GDM1 (cell line): Measurements from ENCODE around the gene TMEM255B.

Source experiments
- DNase-seq: peaks from one replicate; lab custom pipeline; 2025; lab: John Stamatoyannopoulos, UW

The TMEM255B gene

DNA sequence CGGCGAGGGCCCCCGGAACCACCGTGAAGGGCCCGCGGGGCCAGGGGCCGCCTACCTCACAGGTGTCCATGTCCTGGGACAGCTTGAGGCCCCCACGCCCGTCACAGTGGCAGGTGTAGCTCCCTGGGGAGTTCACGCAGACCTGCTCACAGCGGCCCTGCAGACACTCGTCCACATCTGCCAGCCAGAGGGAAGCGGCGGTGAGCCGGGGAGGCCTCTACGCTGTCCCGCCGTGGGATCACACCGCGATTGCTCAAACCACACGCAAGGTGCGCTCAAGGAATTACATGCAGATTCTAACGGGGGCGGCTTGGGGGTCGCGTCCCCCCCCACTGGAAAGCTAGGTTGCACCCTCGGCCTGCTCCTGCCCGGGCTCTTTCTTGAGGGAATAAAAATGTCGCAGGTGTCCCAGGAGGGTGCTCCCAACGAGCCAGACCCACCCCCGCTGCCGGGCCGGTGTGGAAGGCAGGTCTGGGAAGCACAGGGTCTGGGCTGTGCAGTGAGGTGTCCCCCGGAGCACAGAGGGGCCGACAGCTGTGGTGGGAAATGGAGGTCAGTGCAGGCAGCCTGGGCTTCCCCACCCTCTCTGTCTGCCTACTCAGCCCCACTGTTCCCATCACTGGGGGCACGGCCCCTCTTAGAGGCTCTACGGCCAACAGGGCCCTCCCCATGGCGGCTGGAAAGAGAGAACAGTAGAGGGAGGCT is 75.6 kb downstream of the TMEM255B start:
- DNase-seq, result no peak

DNA sequence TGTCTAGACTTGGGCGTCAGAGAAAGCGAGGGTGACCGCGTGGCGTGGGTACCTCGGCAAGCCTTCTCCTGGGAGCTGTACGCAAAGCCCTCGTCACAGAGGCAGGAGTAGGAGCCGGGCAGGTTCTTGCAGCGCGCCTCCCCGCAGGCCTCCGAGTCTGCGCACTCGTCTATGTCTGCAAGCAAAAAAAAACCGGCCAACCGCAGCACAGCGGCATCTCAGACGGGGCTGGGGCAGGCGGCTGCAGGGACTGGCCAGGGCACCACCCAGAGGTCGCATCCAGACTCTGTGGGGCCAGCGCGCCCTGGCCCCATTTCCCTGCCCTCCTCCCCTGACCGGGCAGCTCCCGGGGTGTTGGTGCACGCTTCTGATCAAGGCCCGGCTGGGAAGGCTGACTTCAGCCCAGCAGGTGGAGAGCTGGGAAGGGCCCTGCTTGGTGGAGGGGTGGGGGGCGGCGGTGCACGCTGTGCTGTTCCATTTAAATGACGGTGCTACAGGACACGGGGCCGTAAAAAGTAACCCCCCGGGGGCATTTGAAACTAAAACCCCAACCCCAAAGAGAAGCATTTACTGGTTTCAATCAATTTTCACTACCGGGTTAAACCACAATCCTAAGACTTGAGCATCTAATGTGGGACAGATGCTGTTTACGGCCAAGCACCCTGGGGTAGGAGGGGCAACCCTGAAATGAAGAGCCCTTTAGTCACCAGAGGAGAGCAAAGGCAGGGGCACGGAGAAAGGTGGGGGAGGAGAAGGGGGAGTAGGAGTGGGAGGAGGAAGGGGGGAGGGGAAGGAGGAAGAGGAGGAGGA is 76.6 kb downstream of the TMEM255B start:
- DNase-seq, result no peak

DNA sequence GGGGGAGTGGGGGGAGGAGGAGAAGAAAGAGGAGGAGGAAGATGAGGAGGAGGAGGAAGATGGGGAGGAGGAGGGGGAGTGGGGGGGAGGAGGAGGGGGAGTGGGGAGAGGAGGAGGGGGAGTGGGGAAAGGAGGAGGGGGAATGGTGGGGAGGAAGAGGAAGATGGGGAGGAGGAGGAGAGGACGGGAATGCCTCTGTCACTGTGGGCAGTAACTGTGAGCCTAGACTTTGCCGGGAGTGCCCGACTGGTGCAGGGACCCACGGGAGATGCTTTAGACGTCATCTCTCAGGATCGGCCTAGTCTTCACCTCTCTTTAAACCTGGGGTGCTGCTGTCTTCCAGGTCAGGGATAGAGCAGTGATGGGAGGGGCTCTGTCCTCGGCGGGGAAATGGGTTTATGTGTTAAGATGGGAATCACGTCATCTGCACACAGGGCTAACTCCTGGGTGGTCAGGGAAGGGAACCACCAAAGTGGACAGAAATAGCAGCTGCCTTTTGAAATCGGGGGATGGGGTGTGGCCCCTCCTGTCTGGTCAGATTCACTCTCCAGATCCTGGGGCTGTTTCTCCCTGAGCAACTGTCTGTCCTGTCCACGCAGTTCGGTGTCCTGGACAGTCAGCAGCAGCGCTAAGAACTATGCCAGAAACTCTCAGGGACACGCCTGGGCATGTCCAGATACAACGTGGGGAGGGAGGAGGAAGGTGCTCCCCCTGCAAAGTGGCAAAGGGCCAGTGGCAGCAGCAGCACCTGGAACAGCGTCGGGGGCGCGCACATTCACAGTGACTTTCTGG is 77.9 kb downstream of the TMEM255B start:
- DNase-seq, result peak; percentile 25

DNA sequence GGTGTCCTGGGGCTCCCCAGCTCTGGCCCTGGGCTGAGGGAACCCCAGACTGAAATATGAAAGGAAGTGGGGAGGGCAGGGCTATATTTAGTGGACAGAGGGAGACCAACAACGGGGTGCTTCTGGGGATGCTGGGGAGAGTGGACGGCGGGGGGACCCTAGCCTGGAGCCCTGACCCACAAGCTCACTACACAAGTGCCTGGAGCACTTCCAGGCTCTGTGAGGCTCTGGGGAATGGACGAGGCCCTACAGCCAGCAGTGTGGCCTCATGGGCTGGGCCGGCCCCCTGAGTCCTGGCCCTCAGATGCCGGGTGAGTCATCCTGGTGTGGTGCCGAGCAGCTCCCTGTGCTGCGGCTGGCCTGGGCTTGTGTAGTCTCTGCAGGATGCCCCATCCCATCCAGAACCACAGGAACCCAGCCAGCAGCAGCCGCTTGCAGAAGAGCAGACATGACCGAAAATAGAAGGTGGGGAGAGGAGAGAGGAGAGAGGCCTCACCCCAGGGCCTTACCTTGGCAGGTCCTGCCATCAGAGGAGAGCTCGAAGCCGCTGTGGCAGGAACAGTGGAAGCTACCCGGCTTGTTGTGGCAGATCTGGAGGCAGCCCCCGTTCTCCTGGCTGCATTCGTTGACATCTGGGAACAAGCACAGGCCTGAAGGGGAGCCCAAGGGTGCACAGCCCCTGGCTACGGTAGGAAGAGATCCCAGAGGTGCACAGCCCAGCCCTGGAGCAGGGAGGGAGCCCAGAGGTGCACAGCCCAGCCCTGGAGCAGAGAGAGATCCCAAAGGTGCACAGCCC is 78.7 kb downstream of the TMEM255B start:
- DNase-seq, result no peak

DNA sequence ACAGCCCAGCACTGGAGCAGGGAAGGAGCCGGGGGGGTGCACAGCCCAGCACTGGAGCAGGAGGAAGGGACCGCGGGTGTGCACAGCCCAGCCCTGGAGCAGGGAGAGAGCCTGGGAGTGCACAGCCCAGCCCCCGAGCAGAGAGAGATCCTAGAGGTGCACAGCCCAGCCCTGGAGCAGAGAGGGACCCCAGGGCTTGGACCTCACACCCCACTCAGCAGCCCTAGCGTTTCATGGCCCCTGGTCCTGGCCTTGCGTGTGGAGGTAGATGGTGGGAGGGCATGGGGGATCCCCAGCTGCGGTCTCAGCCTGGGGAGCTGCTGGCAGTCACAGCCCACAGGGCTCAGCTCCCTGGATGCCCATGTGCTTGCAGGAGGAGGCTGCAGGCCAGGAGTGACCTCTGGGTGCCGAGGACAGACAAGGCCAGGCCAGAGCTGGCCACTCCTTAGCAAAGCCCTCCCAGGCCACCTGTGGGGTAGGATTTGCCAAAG is 79.7 kb downstream of the TMEM255B start:
- DNase-seq, result no peak

DNA sequence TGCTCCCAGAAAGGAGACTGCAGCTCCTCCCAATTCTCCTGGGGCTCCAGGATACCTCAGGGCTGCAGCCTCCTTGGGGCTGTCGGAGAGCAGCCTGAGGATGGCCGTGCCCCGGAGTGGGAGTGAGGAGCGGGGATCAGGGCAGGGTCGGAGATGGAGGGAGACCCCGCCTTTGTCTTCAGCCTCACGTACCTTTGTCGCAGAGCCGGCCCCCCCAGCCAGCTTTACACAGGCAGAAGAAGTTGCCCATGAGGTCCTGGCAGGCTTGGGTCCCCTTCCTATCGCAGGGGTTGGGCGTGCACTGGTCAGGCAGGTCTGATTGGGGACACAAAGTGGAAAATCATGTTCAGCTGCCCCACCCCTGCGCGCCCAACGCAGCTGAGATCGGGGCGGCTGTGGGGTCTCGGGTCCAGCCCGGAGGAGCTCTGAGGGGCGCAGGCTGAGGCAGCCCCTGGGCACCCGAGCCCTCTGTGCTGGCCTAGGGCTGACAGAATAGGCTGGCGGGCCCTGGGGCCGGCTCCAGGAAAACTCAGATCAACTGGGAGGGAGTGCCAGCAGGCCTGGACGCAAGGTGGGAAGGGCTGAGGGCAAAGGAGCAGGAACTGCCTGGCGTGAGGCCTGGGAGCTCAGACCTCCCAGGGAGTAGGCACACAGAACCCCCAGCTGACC is 80.6 kb downstream of the TMEM255B start:
- no peak for DNase-seq

DNA sequence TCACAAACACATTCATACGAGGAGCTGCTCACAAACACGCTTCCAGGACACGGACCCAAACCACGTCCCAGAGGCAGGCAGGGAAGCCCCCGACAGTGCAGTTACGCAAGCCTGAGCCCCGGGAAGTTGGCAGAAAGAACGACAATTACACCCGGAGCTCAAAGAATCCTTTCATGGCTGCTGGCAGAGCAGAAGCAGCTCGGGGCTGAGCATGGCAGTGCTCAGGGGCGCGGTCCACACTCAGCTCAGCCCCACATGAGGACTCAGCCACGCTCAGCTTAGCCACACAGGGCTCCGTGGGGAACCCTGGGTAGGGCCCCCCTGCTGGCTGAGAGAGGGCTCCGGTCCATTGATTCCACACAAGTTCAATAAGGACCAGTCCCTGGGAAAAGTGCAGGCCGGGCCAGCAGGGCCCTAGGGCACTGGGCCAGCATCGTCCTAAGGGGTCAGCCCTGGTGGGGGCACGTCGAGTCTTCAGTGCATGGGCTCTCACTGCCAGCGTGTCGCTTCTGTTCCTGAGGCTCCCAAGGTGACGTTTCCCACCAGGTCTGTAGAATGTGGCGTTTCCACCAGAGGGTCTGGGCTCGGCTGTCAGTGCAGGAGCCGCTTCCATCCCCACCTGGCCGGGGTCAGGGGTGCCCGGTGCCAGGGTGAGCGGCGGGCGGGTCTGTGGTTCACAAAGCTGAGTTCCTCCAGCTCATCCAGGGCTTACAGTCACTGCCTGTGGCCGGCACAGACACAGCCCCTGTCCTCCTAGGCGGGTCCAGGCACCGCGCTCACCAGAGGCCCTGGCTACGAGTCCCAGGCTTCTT is 81.7 kb downstream of the TMEM255B start:
- no peak for DNase-seq

DNA sequence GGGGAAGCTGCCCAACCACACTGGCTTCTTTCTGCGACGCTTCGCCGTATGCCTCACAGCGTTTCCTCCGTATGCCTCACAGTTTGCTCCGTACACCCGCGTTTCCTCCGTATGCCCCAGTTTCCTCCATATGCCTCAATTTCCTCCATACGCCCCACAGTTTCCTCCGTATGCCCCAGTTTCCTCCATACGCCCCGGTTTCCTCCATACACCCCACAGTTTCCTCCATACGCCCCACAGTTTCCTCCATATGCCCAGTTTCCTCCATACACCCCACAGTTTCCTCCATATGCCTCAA is 82.3 kb downstream of the TMEM255B start:
- no peak for DNase-seq

DNA sequence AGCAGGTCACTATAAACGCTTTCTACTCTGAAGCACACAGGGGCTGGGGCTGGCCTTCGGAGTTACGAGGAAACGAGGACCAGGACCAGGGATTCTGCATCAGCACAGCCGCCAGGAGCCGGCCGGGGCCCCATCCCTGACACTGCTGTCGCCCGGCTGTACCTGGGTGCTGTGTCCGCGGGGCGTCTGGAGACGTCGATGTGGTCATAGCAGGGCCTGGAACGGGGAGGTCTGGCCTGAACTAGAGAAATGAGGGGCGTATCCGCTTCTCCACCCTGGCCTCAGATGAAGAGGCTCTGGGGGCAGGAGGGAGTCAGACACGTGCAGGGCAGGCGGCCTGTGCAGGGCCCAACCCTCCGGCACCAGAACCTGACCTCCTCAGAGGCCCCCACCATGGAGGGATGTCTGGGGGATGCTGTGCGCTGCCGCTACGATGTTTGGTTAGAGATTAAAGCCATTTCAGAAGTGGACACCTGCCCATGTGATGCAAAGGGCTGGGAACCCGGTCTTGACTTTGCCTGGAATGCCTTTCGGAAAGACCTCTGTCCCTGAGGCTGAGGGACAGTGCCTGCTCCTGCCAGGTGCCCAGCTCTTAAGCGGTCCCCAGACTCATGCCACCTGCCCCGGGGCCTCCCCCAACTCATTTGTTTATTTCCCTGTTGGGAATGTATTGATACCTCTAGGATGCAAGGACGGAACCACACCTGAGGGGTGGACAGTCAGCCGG is 83.5 kb downstream of the TMEM255B start:
- DNase-seq, result no peak

DNA sequence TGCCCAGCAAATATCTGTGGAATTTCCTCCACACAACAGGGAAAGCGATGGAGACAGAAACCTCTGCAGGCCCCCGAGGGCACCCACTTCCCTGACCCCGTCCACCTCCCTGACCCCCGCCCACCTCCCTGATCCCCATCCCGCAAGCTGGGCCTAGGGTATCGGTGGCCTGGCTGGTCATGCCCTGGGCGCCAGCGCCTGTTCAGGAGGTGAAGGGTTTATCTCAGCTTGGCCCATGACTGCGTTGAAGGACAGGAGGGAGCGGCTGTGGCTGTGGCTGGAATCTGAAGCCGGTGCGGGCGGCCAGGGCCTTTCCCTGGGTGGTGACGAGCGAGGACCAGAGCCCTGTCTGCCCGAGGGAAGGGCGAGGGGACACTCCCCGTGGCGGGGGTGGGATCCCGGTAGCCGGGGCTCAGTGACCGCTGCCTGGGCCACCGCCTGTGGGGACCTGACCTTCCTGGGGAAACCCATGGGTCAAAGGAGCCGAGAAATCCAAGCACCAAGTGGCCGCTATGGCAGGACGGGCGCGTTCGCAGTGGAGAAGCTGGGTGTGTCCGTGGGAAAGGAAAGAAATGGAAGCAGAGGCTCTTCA is 84.1 kb downstream of the TMEM255B start:
- no peak for DNase-seq

DNA sequence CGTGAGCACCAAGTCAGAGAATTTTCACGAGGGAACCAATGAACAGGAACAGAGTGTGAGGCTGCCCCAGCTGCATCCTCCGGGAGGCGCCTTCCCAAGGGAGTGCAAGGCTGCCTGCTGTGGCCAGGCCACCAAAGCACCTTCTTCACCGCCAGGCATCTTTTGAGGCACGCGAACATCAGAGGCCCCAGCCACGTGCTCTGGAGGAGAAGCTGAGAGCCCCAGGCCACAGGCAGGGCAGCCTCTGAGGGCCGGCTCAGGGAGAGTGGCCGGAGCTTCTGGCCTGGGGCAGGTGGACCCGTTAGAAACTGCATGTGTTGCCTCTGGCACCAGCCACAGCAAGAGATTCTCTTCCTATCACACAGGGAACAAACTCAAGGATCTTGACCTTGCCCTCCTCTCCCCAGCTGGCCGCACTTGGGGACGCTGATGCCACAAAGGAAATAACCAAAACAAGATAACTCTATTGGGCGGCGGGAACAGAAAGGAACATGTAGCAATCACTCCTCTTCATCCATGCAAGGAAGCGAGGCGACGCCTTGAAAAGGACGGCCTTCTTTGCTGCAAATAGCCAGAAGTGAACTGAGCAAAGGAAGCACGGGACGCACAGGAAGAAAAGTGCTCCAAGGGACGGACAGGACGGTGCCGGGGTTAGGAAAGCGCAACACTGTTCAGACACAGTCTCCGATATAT is 85.0 kb downstream of the TMEM255B start:
- DNase-seq, result no peak

DNA sequence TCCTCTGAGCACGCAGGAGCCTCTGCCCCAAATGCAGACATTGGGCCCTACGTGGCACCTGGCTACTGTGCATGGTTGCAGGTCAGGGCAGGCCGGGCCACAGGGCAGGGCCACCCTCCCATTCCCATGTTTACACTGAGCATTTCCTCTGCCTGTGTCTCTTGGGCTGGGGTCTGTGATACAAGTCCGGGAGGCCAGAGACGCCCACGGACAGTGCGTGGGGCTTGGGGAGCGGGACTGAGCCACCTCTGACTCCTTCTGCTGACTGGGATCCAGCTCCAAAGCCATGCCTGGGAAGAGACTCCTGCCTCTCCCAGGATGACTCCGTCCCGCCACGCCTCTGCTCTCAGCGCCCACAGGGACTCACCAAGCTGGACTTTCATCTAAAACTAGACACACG is 86.0 kb downstream of the TMEM255B start:
- no peak for DNase-seq

DNA sequence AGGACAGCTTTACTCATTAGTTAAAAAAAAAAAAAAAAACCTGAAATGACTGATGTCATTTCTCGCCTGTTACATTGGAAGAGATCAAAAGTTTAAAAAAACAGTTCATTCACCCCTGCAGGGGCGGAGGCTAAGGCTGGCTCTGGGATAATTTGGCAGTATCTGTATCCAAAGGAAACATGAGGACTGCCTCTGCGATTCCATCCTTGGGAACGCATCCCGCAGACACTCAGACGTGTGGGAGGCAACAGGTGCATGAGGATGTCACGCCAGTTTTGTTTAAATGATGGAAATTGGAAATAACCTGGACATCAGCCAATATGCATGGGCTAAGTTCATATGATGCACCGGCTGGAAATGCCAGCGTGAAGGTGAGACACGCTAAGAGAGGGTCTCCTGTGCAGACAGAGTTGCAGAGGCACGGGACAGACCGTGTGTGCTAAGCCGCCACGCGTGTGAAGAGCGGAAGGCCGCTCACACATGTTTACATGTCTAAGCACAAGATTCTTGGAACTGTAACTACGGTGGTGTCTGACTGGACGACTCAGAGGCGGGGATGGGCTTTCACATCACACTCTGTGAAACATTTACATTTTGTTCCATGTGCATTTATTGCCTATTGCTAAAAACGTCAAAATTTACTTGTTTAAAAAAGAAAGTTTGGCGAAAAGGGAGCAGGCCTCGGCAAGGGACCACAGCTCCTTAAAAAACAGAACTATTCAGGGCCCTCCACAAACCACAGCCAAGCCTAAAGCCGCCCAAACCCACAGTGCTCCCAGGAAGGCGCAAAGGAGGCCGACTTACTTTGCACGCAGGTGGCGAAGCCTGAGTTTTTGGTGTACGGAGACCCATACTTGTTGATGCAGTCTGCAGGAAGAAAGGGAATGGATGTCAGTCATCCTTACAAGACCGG is 87.0 kb downstream of the TMEM255B start:
- no peak for DNase-seq

DNA sequence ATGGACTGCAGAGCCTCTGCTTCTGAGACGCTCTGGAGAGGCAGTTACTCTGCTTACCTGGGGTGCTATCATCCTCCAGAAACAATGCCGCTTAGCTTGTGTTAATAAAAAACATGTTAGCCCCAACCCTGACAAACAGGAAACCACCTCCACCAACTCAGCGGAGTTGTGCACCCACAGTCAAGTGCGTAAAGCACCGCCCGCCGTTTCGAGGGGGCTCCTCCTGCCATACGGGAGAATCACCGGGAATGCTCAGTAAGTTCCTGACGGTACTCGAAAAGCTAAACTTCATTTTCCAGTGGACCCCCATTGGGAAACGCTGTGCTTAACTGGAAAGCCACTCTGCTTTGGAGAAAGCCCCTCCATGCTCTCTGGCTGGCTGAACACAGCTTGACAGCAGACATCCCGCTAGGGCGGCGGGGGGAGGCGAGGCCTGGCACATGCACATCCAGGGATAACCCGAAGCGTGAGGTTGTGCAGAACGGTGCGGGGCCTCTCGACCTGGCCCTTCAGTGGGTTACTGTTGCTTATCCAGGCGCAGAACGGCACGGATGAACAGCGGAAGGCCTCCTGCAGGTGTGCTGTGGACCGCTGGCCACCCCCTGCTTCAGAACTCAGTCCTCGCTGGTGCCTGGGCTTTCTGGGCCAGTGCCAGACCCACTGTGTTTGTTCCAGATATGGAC is 87.8 kb downstream of the TMEM255B start:
- DNase-seq, result no peak

DNA sequence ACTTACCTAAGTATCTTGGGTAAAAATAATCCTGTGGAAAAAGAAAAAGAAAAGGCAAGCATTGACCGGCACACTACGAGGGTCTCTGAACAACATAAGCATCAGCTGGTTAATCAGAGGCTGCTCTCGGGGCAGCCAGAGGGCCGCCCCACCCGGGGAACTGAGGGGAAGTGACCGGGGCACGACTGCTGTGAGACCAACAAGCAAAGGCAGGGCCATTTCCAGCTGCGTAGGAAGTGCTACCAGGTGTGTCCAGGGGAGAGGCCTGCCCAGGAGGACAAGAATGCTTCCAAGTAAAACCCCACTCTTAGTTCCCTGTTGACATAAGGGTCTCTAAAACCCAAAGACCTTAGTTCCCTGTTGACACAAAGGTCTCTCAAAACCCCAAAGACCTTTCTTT is 89.0 kb downstream of the TMEM255B start:
- no peak for DNase-seq

DNA sequence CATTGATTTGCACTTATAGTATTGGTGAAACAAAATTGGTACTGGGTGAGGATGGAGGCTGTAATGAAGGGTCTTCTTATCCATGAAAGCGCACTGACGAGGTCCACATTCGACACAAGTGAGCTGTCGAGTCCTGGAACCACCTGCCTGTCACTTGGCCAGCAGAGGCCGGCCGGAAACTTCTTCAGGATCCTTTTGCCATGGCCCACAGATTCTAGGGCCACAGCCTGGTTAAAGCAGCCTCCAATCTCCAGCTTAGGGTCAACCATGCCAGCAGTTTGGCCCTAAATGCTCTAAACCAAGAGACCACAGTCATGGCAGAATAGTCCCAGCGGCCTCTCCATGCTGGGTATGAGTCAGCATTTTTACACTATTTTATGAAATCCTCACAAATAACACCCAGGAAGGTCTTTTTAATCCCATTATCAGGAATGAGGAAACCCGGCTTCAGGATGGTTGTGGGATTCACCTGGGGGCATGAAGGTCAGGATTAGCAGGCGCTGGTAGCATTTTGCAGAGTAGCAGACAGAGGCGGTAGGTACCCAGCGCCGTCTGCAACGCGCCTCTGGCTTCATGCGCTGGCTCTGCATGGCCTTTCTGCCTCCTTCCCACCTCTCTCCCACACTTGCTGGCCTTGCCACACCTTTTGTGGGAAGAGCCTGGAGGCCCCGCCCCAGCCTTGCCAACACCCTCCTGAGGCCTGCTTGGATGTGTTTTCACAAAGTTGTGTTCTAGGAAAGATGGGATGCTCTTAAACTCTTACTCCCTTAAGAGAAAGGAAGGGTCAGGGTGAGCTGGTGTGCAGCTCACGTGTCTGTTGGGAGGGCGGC is 89.6 kb downstream of the TMEM255B start:
- no peak for DNase-seq
